Right atrium auricular region (tissue), 2 donors: ENCODE measurements around the gene RAB9A. TPM values are rescaled to one million over a fixed set of nuclear protein-coding genes. Genes with fewer than 3 reads are reported as not detected.
"Not testable (repeated sequence)": the region's sequence is repeated elsewhere in the genome, so short reads cannot be mapped to it uniquely, and the experiment has no call there.

Source experiments
- DNase-seq: peaks from one replicate; pipeline ENCODE4 v3.0.0-alpha.2; 2019; ENCODE audit warnings: low spot score
- H3K27ac ChIP-seq, 2 donors: fragments of 200-600 bp; sonication (generic); 1 replicate in 1 of 2; 2 replicates in 1 of 2; pipeline ENCODE4 v1.5.1; 2016 to 2019
- H3K27me3 ChIP-seq, 2 donors: fragments of 200-600 bp; sonication (generic); one replicate each; pipeline versions ENCODE4 v1.5.1 to v1.6.0; 2017 to 2019
- H3K36me3 ChIP-seq: fragments of 200-600 bp; sonication (generic); one replicate; pipeline ENCODE4 v1.5.1; 2016
- H3K4me1 ChIP-seq, 2 donors: fragments of 200-600 bp; sonication (generic); one replicate each; pipeline versions ENCODE4 v1.5.1 to v1.6.0; 2017 to 2019
- H3K4me3 ChIP-seq, 2 donors: fragments of 200-600 bp; sonication (generic); 1 replicate in 1 of 2; 2 replicates in 1 of 2; pipeline ENCODE4 v1.5.1; 2017 to 2019; ENCODE audit warnings: mild to moderate bottlenecking in 1 of 2, moderate library complexity in 1 of 2
- H3K9me3 ChIP-seq, 2 donors: fragments of 200-600 bp; sonication (generic); one replicate each; pipeline ENCODE4 v1.5.1; 2019
- total RNA-seq, 2 donors: library from RNA; depleted of rRNA; stranded (reverse); fragments of >200 nt; gene quantifications; one replicate each; pipeline ENCODE4 v1.1.0, GENCODE V29; 2016
- TF ChIP-seq, protein P1 (sequence below), 2 donors: fragments of 200-600 bp; sonication (generic); IDR thresholded peaks; one replicate each; pipeline ENCODE4 v1.5.1; 2019; ENCODE audit warnings: antibody characterized with exemption in 2 of 2

RAB9A gene
- total RNA-seq, 2 donors from 2014 or later: 25.6 to 26.1 TPM

DNA sequence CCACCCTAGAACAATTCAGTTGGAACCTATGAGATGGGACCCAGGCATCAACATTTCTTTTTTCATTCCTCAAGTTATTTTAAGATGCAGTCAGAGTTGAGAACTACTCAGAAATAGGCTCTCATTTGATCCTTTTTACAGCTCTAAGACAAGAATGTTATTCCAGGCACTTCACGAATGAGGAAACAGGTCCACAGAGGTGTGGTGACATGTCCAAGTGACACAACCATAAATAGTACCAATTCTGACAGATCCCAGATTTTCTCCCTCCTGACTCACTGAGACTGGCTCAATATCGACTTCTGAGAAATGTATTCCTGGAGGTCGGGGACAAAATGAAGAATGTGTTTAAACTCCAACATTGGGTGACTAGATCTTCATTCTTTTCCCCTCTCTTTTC is 24.9 kb upstream of the RAB9A start:
- H3K4me3 ChIP-seq: no peak overlapping the region
- peaks cover 0 to 4% of the 10 kb centered on the region in 2 donors for H3K27me3 ChIP-seq
- no peak for DNase-seq
- H3K4me1 ChIP-seq: peaks cover 0 to 12% of the 10 kb centered on the region in 2 donors
- H3K36me3 ChIP-seq: no peaks in the 10 kb centered on the region
- H3K9me3 ChIP-seq: no peaks in the 10 kb centered on the region
- TF ChIP-seq, protein P1, sequence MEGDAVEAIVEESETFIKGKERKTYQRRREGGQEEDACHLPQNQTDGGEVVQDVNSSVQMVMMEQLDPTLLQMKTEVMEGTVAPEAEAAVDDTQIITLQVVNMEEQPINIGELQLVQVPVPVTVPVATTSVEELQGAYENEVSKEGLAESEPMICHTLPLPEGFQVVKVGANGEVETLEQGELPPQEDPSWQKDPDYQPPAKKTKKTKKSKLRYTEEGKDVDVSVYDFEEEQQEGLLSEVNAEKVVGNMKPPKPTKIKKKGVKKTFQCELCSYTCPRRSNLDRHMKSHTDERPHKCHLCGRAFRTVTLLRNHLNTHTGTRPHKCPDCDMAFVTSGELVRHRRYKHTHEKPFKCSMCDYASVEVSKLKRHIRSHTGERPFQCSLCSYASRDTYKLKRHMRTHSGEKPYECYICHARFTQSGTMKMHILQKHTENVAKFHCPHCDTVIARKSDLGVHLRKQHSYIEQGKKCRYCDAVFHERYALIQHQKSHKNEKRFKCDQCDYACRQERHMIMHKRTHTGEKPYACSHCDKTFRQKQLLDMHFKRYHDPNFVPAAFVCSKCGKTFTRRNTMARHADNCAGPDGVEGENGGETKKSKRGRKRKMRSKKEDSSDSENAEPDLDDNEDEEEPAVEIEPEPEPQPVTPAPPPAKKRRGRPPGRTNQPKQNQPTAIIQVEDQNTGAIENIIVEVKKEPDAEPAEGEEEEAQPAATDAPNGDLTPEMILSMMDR (IDR thresholded peaks at IDR 0.05): no peak
- H3K27ac ChIP-seq: peak overlapping the region in 1 of 2 donors; percentile 68

DNA sequence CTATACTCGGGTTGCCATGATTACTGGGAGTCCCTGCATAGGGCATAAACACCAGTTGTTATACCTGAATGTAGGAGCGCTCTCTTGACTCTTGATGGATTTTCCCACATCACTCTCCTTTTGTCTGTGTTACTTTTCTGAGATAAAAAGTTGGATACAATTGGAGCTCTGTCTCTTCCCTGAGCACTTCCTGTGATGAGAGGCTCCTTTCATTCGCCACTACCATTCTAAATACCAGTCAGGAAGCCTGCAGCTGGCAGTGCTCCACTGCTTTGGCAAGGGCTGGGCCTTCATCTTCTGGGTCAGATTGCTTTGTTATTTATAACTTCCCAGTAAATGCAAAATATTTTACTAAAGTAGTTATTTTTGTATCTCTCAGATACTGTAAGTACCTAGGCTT is 22.1 kb upstream of the RAB9A start:
- Histone ChIP-seq H3K4me3 (no peak overlapping the region), H3K9me3 (no peaks in the 10 kb centered on the region), H3K27me3 (peaks cover 0 to 4% of the 10 kb centered on the region in 2 donors), H3K27ac (peak overlapping the region; percentile 25 to 50), H3K4me1 (peaks cover 0 to 12% of the 10 kb centered on the region in 2 donors), H3K36me3 (no peaks in the 10 kb centered on the region)
- TF ChIP-seq, protein P1 (IDR thresholded peaks at IDR 0.05): no peak
- DNase-seq: no peak

DNA sequence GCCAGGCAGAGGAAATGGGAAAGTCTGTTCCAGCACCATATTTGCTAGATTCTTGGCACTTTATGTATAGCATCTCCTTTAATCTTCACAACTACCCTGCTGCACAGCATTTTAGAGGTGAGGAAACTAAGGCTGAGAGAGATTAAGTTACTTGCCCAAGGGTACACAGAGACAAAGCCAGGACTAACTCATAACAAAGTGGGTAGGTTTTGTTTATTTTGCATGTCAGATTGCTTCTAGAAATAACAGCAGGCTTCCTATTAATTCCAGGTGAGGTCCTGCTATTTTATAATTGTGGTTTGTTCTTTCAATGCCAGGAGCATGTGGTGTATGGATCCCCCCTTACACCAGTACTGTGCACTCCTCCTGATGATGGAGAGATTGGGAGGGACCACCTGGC is 21.0 kb upstream of the RAB9A start:
- TF ChIP-seq, protein P1 (IDR thresholded peaks at IDR 0.05): no peak
- Histone ChIP-seq H3K27me3 (peaks cover 0 to 4% of the 10 kb centered on the region in 2 donors), H3K4me3 (no peak overlapping the region), H3K36me3 (no peaks in the 10 kb centered on the region), H3K9me3 (no peaks in the 10 kb centered on the region), H3K27ac (peak overlapping the region; percentile 20 to 67), H3K4me1 (peaks cover 0 to 12% of the 10 kb centered on the region in 2 donors)
- DNase-seq: no peak

DNA sequence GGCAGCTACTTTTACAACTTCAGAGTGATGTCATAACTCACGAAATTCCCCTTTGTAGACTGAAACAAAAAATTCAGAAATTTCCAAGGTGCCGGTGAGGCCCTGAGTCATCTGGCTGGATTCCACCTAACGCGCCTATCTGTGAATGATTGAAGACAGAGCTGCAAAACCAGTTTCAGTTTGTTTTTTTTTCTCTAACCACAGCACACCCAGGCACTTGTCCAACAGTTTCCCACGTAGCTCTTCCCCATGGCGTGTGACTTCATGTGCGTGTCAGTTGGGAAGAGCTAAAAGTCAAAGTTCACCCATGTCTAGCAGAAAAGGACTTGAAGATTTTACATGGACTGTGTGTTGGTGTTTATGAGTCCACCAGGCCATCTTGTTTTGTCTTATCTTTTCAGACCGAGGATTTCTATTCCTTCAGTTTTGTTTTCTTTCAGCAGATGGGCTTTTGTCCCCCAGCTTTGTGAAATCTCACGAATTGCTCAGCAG is 19.6 kb upstream of the RAB9A start:
- peaks cover 0 to 4% of the 10 kb centered on the region in 2 donors for H3K27me3 ChIP-seq
- DNase-seq: peak; percentile 66
- no peaks in the 10 kb centered on the region for H3K9me3 ChIP-seq
- H3K36me3 ChIP-seq: no peaks in the 10 kb centered on the region
- H3K27ac ChIP-seq: peak overlapping the region; percentile 55 to 67
- no peak overlapping the region for H3K4me3 ChIP-seq
- H3K4me1 ChIP-seq: peaks cover 0 to 12% of the 10 kb centered on the region in 2 donors
- TF ChIP-seq, protein P1 (IDR thresholded peaks at IDR 0.05): no peak

DNA sequence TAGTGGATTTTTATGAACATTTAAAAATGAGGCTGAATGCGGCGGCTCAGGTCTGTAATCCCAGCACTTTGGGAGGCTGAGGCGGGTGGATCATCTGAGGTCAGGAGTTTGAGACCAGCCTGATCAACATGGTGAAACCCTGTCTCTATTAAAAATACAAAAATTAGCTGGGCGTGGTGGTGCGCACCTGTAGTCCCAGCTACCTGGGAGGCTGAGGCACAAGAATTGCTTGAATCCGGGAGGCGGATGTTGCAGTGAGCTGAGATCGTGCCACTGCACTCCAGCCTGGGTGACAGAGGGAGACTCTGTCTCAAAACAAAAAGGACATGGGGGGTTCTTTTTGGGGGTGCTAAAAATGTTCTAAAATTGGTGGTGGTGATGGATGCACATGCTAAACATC is 19.2 kb upstream of the RAB9A start:
- Histone ChIP-seq H3K4me1 (peaks cover 0 to 12% of the 10 kb centered on the region in 2 donors), H3K27ac (peak overlapping the region; percentile 55 to 67)
- not testable (repeated sequence) for H3K36me3 ChIP-seq, DNase-seq, H3K4me3 ChIP-seq, H3K9me3 ChIP-seq, H3K27me3 ChIP-seq

DNA sequence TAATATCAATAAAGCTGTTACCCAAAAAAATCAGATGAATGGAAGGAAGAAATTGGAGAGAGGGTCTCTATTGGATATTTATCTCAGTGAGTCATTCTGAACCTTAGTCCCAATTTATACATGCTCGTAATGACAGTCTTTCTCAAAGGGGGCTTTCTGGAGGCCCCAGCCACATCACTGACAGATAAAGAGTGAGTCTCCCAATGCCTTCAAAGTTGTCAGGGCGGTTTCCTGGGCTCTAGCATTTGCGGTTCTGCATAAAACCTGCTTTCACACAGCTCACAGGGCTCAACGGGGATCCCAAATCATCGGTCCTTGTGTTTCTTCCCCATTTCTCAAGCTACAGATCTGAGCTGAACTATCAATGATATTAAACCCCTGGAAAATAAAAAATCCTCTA is 18.7 kb upstream of the RAB9A start:
- Histone ChIP-seq H3K27me3 (peaks cover 0 to 4% of the 10 kb centered on the region in 2 donors), H3K36me3 (no peaks in the 10 kb centered on the region), H3K4me1 (peaks cover 0 to 12% of the 10 kb centered on the region in 2 donors), H3K4me3 (no peak overlapping the region), H3K9me3 (no peaks in the 10 kb centered on the region), H3K27ac (peak overlapping the region in 1 of 2 donors; percentile 67)
- TF ChIP-seq, protein P1 (IDR thresholded peaks at IDR 0.05): no peak
- DNase-seq: no peak
